ENCODE data around the gene MAN1C1.

DNA sequence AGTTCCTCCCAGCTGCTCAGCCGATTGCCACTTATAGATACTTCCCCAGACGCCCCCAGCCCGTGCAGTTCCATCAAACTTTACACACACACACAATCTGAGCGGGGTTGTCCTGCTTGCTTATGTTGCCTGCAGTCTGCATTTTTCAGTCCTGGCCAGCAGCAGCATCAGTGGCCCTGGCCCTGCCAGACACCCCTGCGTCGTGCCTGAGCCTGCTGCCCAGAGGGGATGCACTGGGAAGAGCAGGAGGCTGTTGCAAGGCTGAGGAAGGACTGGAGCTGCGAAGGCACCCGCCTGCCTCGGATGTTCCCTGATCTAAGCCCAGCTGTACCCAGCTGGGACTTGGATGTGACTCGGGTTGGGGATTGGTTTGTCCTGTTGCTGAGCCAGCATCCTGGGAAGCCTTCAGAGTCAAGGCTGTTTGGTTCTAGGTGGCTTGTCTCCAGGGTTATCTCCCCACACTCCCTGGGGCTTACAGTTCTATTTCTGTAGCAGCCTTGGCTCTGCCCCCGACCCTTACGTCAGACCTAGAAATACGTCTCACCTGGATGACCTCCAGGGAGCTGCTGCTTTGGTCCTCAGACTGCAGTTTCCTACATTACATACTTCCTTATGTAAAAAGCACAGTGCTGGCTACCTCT lies 42.3 kb downstream of the MAN1C1 start:
- TF ChIP-seq CTCF (IDR thresholded peaks at IDR 0.05), result no peak
- no peak for TF ChIP-seq EP300 (IDR thresholded peaks at IDR 0.05)
- no peak for TF ChIP-seq POLR2A (IDR thresholded peaks at IDR 0.05)

All from sigmoid colon (tissue), 4 donors.